Measurements from ENCODE around the gene CLDN14.

CLDN14 gene

GRCh38 chr21:36472377-36472776 is 7.5 kb downstream of the CLDN14 start:
- DNase-seq (ENCODE audit: low read depth, low spot score), result no peak

DNA sequence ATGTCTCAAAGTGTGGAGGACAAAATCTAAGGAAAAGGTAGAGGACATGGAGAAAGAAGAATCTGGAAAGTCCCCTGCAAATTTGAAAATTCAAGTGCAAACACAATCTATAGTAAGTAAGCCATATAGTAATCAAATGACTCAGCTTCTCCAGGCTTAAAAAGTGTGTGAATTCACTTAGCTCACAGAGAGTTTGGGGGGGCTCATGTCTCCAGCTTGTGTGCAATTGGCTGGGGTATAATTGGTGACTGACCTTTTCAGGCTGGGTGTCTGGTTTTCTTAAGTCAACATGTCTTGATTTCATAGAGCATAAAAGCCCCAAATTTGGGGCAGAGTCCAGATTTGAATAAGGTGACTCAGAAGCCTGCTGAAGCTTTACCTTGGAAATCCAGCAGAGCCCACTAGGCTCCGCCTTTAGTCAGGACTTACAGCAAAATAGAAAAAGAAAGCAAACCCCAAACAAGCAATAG is 8.6 kb downstream of the CLDN14 start:
- no peak for DNase-seq (ENCODE audit: low read depth, low spot score)

GRCh38 chr21:36470294-36470693 is 9.6 kb downstream of the CLDN14 start:
- no peak for DNase-seq (ENCODE audit: low read depth, low spot score)

DNA sequence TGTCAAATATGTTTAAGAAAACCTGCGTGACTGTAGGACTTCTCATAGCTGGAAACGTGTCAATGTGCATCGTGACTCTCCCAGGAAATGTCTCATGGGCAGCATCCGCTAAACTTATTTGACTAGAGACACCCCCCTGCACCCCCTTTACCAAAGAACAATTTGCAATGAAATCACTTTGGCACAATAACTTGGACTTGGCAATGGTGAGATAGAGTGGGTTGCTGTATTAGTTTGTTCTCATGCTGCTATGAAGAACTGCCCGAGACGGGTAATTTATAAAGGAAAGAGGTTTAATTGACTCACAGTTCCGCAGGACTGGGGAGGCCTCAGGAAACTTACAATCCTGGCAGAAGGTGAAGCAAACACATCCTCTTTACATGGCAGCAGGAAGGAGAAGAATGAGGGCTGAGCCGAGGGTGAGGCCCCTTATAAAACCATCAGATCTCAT is 13.8 kb downstream of the CLDN14 start:
- DNase-seq (ENCODE audit: low read depth, low spot score), result no peak

DNA sequence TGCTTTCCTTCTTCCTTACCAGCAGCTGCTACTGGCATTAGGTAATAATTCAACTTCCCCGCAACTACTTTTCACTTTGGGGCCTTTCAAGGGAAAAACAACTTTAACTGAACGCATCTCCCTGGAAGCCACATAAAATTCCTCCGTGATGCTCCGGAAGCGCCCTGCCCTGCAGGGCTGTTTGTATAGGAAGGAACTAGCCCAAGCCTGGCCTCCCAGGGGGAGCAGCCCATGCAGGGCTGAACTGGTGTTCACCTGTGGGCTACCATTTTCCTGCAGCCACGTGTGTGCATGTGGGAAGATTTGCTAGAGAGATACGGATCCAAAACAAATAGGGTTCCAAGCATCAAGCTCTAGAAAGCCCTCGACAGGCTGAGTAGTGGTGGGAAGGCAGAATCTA is 14.4 kb downstream of the CLDN14 start:
- no peak for DNase-seq (ENCODE audit: low read depth, low spot score)

- DNase-seq (ENCODE audit: low read depth, low spot score), result no peak
Measured at GRCh38 chr21:36464590-36464989, 15.3 kb downstream of the CLDN14 start.

DNA sequence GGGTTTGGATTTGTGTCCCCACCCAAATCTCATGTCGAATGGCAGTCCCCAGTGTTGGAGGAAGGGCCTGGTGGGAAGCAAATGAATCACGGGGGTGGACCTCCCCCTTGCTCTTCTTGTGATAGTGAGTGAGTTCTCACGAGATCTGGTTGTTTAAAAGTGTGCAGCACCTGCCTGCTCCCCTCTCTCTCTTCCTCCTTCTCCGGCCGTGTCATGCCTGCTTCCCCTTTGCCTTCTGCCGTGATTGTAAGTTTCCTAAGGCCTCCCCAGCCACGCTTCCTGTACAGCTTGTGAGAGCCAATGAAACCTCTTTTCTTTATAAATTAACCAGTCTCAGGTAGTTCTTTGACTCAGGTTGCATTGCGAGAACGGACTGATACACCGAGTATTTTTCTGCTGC is 15.9 kb downstream of the CLDN14 start:
- DNase-seq (ENCODE audit: low read depth, low spot score), result no peak

GRCh38 chr21:36463204-36463603 is 16.7 kb downstream of the CLDN14 start:
- no peak for DNase-seq (ENCODE audit: low read depth, low spot score)

- DNase-seq (ENCODE audit: low read depth, low spot score), result no peak
Measured at GRCh38 chr21:36461918-36462486, 17.9 kb downstream of the CLDN14 start.

GRCh38 chr21:36461277-36461917 is 18.5 kb downstream of the CLDN14 start:
- no peak for DNase-seq (ENCODE audit: low read depth, low spot score)

GRCh38 chr21:36460866-36461265 is 19.1 kb downstream of the CLDN14 start:
- no peak for DNase-seq (ENCODE audit: low read depth, low spot score)

GRCh38 chr21:36459098-36459497 is 20.8 kb downstream of the CLDN14 start:
- no peak for DNase-seq (ENCODE audit: low read depth, low spot score)

- no peak for DNase-seq (ENCODE audit: low read depth, low spot score)
Measured at GRCh38 chr21:36456729-36457414, 23.1 kb downstream of the CLDN14 start.

GRCh38 chr21:36454706-36455105 is 25.2 kb downstream of the CLDN14 start:
- no peak for DNase-seq (ENCODE audit: low read depth, low spot score)

- DNase-seq (ENCODE audit: low read depth, low spot score), result no peak
Measured at GRCh38 chr21:36454093-36454531, 25.8 kb downstream of the CLDN14 start.

DNA sequence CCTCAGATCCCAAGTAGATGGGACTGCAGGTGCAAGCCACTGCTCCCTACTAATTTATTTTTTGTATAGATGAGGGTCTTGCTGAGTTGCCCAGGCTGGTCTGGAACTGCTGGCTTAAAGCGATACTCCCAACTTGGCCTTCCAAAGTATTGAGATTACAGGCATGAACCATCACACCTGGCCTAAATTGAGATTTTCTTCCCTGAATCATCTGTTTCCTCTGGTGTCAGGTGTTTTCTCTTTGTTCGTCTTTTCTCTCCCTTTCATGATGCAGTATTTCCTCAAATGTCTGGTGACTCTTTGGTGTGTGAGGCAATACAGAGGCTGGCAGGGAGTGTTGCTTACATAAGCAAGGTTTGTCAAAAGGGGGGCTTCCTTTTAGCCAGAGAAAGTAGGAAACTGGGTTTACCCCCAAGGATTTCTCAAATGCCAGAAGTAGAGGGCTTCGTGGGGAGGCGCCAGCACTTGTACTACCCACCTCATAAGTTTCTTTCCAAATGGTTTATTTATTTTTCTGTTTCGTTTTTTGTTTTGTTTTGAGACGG is 27.6 kb downstream of the CLDN14 start:
- DNase-seq (ENCODE audit: low read depth, low spot score), result no peak

DNA sequence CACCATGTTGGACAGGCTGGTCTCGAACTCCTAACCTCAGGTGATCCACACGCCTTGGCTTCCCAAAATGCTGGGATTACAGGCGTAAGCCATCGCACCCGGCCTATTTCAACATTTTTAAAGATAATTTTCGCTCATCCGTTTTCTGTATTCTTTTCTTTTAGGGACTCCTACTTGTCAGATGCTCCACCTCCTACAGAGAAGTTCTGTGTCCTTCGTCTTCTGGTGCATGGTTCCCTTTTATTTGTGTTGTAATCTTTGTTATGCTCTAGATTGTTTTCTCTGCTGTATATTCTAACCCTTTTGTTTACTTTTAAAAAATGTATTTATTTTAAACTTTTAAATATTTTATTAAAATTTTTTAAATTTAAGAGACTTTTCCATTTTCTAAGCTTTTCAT is 28.4 kb downstream of the CLDN14 start:
- no peak for DNase-seq (ENCODE audit: low read depth, low spot score)

- no peak for DNase-seq (ENCODE audit: low read depth, low spot score)
Measured at GRCh38 chr21:36450511-36450910, 29.4 kb downstream of the CLDN14 start.

GRCh38 chr21:36446301-36446700 is 33.6 kb downstream of the CLDN14 start:
- DNase-seq (ENCODE audit: low read depth, low spot score), result no peak

DNA sequence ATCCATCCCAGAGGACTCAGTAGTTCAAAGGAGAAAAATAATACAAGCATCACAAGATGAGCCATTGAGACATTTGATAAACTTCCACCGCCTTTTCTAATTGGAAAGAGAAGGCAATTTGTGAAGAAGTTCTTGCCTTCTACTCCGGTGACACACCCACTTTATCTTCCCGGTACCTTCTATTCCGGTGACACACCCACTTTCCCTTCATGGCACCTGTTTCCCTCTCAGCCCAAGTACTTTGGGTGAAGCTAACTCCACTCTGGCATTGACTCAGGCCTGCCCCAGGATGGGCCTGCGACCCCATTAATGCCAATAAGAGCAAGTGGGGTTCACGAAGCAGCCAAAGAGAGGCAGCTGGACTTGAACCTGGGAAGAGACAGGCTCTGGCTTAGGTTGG is 38.2 kb downstream of the CLDN14 start:
- DNase-seq (ENCODE audit: low read depth, low spot score), result no peak

GRCh38 chr21:36437745-36438128 is 42.2 kb downstream of the CLDN14 start:
- DNase-seq (ENCODE audit: low read depth, low spot score), result no peak

- DNase-seq (ENCODE audit: low read depth, low spot score), result no peak
Measured at GRCh38 chr21:36436829-36437744, 42.8 kb downstream of the CLDN14 start.

Measured in activated CD4-positive, CD25-positive, alpha-beta regulatory T cell treated with anti-CD3 and anti-CD28 coated beads, Interleukin-2, amount 50 U/mL, for 16 hours (primary cell).